Hippocampal formation (tissue), 2 donors: ENCODE measurements around the gene MPP3.
"Not testable (repeated sequence)": the region's sequence is repeated elsewhere in the genome, so short reads cannot be mapped to it uniquely, and the experiment has no call there.

Source experiments
- DNase-seq, 2 donors: peaks; one replicate each; lab custom pipeline; 2025; lab: John Stamatoyannopoulos, UW

MPP3 gene, protein sequence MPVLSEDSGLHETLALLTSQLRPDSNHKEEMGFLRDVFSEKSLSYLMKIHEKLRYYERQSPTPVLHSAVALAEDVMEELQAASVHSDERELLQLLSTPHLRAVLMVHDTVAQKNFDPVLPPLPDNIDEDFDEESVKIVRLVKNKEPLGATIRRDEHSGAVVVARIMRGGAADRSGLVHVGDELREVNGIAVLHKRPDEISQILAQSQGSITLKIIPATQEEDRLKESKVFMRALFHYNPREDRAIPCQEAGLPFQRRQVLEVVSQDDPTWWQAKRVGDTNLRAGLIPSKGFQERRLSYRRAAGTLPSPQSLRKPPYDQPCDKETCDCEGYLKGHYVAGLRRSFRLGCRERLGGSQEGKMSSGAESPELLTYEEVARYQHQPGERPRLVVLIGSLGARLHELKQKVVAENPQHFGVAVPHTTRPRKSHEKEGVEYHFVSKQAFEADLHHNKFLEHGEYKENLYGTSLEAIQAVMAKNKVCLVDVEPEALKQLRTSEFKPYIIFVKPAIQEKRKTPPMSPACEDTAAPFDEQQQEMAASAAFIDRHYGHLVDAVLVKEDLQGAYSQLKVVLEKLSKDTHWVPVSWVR

DNA sequence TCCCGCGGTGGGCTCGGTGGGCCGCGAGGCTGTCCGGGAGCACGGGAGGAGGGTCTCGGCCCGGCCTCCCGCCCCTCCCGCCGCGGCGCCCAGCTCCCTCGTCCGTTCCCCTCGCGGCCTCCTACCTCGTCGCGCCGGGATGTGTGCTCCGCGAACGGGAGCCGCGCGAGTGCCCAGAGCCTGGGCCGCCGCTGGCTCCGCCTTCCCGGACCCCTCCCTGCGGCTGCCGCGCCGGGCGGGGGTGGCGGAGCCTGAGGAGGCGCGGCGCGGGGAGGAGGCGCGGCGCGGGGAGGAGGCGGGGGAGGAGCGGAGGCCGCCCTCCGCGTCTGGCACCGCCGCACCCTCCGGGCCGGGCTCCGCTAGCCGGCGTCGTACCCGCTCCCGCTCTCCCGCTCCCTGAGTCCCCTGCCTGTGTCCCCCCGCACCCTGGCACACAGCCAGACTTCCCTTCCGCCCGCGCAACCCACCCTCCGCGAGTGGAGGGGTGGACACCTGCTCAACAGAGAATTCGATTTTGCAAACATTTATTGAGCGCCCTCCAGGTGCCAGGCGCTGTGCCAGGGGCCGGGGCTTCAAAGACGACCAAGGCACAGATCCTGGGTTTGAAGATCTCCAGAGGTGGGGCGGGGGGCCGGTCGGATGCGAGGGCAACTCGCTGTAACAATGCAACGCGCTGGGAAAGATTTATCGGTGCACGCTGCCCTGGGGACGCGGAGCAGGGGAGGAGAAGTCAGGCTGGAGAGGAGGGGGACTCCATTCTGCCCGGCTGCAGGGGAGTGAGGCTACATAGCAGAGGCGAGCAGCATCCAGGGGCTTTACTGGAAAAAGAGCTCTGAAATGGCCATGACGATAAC lies at the start of gene MPP3:
Gene MPP3 (minus strand): TSS at position 171 of the 854 bp plus-strand sequence. CDS start 1,240 bp downstream, outside the sequence.
- DNase-seq: peak; percentile 17 to 29

DNA sequence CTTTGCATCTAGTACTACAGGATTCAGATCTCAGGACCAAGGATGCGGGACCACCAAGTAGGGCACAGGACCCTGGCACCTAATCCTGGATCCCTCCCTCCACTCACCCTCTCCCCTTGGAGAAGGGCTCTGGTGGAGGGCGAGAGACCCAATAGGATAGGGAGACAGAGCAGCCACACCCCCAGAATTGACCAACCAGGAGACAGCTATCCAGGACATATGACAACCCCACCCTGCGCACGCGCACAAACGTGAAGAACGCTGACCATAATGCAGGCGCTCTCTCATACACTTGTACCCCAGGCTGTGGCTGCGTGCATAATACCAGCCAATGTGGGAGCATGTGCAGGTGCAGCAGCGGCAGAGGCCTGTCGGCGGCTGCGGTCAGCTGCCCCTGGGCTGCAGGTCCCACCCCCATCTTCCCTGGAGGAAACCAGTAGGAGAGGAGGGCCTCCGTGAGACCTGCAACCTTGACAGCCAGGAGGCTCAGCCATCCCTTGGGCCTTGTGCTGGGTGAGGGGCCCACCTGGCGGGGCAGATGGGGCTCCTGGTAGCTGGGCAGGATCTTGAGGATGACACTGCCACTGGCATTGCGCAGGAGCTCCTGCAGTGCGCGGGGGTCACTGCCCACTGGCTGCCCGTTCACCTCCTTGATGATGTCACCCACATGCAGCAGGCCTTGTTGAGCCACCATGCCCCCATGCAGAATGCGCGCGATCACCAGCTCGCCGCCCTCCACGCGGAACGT lies 49.0 kb upstream of the MPP3 start:
- no peak for DNase-seq

DNA sequence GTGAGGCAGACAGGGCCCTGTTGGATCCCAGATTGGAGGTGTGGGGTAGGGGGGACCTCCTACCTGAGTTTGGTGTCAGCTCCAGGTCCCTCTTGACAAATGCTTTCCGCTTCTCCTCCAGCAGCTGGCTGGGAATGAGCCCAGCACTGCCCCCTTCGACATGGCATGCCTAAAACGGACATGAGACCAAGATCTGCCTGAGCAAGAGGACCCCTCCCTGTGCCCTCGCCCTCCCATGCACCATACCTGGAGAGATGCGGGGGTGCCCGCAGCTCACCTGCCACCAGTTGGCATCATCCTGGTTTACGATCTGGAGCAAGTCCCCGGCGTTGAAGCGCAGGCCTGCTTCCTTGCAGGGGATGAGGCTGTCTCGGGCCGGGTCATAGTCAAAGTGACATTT lies 48.2 kb upstream of the MPP3 start:
- DNase-seq: no peak

DNA sequence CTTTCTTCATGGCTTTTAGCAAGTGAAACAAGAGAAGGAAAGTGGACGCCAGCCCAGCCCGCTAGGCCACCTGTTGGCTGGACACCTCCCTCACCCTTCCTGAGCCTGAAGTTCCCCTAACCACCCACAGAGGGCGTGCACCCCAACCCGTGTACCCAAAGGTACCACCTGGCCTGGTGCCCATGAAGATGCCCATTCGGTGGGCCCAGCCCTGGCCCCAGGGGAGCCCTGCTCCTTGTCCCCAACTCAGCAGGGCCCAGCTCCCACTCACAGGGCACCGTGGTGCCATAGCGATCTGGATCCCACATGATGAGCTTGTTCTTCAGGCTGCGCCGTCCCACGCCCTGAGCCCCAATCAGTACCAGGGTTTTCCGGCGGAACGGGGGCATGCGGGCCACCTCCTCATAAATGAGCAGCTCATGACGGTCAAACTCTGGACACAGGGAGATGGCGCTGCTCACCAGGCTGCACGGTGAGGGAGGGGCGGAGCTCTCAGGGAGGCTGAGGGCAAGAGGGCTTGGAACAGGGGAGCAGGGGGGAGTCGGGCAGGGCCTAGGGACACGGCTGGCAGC lies 47.6 kb upstream of the MPP3 start:
- DNase-seq: no peak

DNA sequence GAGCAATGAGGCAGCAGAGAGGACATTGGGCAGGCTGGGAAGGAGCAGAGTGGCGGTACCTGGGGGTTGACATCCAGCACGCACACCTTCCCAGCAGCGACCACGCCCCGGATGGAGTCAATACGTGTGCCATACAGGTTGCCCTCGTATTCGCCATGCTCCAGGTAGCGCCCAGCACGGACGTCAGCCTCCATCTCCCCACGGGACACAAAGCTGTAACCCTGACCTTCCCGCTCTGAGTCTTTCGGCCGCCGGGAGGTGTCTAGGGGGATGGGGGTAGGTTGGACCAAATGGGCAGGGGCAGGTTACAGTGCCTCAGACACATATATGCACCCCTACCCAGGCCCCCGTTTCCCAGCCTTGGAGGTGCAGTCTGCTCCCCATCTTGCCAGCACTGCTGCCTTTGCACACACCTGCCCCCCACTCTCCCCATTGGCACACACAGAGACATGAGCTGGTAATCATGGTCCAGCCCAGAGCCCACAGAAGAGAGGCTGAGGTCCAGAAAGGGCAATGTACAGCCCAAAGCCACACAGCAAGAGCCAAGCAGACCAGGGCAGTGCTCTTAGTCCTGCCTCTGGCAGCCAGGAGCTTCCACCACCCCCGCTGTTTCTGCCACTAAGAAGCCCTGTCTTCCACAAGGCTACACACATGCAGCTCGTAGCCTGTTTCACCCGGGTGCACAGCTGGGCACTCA lies 46.9 kb upstream of the MPP3 start:
- DNase-seq: no peak

DNA sequence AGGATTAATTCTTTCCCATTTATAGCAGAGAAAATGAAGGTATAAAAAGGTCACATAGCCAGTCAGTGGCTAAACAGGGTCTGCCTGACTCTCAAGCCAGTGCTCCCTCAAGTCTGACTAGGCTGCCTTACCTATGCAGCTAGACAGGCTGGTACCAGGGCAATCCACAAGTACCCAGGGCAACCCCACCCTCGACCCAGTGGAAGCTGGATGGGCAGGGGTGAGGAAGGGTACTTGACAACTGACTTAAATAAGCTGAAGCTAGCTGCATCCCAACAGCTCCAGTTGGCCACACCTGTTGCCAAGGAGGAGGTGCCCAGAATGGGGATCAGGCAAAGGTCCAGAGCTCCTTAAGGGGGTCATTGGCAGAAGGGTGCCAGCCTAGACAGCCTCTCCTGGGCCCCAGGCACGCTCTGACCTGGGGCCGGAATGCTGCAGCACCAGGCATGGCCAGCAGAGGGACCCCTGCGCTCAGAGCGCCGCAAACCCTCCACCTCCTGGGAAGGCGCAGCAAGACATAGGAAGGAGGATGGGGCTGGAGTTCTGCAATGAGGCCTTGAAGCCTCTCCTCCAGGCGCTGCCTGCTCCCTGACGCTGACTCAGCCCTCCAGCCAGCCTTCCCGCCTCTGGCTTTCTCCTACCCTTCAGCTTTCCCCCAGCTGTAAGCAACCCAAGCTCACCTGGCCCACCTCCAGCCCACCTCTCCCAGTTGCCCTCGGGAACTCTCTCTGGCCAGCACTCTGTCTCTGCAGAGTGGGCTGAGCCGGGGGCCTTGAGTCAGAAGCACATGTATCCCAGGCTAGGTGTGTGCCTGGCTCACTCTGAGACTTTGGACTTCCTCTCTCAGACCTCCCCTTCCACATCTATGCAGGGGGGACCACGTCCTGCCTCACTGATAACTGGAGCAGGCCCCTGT lies 45.6 kb upstream of the MPP3 start:
- DNase-seq: peak; percentile 42 to 49

DNA sequence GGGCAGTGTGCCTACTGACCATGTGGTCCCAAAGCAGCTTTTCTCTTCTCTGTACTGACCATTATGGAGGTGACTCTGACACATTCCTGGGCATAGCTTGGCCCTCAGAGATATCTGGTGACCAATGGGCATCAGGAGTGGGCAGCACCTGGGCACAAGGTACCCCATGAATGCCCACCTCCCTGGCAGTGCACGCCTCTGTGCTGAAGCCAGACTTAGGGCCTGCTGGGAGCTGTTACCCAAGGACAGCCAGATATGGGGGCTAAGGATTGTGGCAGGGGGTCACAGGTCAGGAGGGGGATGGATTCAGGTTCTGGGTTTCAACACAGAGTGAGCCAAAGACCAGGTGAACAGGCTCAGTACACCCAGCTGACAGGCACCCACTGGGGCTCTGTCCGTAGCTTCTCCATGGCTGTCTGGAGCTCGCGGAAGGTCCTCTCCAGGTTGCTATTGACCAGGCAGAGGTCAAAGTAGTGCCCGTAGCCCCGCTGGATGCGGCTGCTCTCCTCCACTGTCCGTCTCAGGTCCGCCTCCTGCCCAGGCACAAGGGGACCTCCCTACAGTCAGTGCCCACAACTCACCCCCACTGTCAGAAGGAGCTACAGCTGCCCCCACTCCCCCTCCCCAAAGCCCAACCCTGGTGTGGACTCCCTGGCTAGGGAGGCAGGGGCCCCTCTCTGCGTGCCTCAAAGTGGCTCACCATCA lies 44.7 kb upstream of the MPP3 start:
- no peak for DNase-seq

DNA sequence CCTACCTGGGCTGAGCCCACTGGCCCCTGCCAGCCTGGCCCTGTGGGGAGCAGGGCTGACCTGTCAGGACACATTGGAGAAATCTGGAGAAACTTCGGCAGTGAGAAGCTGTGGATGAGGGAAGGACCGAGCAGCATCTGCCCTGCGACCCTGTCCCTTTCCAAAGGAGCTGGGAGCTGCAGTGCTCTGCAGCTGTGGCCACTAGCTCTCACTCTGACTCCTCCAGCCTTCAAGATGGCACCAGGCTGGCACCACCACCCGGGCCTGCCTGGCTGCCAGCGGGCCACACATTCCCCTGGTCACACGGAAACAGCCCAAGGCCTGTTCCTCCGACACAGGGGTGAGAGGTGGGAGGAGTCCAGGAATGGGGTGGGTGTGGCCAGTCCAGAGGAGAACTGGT lies 44.1 kb upstream of the MPP3 start:
- no peak for DNase-seq

DNA sequence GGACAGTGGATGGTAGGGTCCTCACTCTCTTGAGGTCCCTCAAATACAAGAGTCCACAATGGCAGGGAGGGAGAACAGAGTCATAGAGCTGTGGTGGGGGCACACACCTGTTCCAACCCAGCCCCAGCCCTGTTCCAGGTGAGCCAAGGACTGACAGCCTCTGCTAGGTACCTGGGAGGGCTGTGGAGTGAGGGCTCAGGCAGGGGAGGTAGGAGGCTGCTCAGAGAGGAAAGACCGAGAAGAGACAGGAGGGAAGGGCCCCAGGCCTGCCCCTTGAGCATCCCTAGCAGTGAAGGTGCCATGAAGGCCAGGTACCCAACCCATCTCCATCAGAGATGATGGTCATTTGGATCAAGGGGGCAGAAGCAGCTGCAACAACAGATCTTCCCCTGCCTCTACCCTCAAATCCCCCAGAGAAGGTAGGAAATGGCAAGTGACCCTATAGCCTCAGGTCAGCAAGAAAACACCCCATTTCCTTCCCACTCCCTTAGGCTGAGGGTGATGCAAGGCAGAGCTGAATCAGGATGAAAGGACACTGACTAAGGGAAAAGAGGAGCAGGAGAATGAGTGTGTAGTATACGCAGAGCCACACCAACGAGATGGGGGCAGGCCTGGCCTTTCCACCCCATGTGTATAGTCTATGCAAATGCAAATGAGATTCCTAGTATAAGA lies 42.7 kb upstream of the MPP3 start:
- no peak for DNase-seq

DNA sequence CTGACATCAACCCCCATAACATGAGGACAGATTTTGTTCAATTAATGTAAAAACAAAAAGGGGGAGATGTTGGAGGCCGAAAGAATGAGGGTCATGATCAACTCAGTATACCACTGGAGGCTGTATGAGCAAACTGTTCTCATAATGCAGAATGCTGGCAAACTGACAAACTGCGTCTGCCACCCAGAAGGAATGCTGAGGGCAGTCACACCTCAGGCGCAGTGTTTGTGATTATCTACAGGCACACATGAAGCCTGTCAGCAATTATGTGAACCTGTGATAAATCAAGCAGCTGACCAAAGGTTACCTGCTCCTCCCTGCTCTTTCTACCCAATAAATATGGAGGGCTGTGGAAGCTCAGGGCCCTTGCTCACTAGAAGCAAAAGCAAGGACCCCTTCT lies 41.3 kb upstream of the MPP3 start:
- DNase-seq: no peak

DNA sequence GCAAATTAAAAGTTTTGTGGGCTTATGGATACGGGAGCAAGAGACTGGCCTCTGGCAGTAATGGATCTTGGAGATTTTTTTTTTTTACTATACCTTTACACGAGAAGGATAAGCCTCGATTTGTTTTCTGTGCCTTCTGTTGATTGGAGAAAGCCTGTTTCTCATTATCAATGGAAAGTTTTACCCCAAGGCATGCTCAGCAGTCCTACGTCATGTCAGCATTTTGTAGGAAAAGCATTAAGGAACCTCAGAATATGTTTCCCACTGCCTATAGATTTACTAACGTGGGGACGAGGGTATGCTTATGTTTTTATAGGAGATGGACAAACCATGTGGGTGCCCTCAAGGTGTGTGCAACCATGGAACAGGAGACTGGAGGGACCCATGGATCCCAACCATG lies 40.9 kb upstream of the MPP3 start:
- no peak for DNase-seq

DNA sequence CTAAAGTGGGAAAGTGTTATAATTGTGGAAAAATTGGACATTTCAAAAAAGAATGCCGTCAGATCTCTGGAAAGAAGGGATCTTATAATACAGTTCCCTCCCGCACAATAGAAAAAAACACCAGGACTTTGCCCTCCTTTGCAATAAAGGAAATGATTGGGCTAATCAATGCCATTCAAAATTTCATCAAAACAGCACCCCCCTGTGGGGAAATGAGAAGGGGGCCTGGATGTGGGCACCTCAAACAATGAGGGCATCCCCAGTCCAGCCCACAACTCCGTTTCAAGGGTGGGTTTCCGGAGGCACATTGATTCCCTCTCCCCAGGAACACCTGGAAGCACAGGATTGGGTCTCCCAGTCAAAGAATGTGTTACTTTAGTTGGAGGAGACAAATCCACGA lies 40.1 kb upstream of the MPP3 start:
- no peak for DNase-seq

DNA sequence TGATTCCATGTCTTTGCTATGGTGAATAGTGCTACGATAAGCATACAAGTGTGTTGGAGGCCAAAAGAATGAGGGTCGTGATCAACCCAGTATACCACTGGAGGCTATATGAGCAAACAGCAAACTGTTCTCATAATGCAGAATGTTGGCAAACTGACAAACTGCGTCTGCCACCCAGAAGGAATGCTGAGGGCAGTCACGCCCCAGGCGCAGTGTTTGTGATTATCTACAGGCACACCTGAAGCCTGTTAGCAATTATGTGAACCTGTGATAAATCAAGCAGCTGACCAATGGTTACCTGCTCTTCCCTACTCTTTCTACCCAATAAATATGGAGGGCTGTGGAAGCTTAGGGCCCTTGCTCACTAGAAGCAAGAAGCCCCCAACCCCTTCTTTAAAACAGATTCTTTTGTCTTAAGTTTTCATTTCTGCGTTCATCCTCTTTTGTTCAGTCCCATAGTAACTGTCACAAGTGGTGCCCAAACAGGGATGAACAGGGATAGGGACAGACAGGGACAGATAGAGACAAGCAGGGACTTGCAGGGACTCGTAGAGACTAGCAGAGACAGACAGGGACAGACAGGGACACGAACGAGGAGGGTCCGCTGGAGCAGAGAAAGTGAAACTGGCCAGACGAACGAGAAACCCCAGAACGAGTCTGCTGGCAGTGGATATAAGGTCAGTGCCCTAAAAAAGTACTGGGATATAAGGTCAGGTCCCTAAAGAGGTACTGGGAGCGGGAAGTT lies 39.2 kb upstream of the MPP3 start:
- DNase-seq: no peak

DNA sequence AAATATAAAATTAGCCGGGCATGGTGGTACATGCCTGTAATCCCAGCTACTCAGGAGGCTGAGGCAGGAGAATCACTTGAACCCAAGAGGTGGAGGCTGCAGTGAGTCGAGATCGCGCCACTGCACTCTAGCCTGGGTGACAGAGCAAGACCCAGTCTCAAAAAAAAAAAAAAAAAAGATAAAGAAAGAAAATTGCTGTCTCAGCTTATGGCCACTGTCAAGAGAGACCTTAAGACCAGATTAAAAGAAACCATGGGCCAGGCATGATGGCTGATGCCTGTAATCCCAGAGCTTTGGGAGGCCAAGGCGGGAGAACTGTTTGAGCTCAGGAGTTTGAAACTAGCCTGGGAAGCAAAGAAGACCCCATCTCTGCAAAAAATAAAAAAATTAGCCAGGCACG lies 36.1 kb upstream of the MPP3 start:
- DNase-seq: not testable (repeated sequence)

DNA sequence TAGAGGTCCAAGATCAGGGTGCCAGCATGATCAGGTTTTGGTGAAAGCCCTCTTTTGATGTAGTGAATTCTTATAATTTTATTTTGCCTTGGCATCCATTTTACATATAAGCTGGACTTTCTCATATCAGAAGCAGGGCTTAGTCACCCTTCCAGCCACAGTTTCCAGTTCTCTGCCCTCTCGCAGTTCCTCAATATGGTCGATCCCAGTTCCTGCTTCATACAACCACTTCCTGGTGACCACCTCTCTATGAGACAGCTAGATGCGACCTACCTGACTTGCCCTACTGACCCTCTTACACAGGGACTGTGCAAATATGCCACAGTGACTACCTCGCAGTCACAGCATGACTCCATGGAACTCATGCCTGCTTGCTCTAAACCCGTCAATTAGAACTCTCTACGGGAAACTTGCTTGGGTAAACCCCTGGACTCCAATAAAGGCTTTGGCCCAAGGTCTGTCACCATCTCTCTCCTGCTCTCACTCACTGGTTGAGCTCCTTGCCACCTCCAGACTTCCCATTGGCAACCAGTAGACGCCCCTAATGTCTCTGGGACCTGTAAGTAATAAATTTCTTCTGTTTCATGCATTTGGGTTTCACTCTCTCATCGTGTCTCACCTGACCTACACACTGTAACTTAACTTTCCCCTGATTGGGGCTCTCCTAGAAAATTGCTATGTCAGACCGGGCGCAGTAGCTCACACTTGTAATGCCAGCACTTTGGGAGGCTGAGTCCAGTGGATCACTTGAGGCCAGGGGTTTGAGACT lies 35.5 kb upstream of the MPP3 start:
- no peak for DNase-seq

DNA sequence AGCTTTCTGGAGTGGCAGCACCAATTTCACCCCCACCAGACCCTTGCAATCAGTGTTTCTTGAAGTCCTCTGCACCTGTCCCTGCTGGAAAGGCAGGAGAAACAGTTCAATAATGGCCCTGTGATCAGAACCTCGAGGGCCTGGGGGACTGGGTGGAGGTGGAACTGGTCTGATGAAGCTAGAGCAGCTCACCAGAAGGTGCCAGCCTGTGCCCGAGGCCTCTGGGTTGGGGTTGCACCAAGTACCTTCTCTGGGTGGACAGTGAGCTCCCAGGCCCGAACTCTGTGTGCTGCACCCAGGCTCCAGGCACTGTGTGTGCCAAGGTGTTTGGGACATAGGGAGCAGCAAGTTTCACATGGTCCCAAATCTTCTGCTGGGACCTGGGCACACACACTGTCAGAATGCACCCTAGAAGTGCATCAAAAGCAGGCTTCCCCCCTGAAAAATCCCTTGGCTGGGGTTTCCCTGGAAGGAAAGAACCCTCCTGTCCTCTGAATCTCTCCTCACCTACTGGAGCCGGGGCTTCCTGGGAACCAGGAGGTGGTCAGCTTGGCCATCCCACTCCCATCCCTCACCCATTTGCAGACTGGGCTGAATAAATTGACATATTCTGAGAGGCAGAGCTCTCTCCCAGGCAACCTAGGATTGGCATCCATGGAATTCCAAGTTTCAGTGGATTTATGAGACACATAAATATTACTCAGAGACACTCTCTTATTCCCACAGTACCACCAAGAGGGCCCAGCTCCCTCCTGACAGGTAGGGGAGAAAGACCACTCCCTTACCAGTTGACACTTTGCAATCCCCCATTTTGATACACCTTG lies 31.4 kb upstream of the MPP3 start:
- no peak for DNase-seq
